ENCODE data around the gene FBXL14. TPM values are rescaled to one million over a fixed set of nuclear protein-coding genes. Genes with fewer than 3 reads are reported as not detected.

The FBXL14 gene
- total RNA-seq, 4 donors from 2014 or later: 10.9 to 16.4 (median 13.1) TPM

DNA sequence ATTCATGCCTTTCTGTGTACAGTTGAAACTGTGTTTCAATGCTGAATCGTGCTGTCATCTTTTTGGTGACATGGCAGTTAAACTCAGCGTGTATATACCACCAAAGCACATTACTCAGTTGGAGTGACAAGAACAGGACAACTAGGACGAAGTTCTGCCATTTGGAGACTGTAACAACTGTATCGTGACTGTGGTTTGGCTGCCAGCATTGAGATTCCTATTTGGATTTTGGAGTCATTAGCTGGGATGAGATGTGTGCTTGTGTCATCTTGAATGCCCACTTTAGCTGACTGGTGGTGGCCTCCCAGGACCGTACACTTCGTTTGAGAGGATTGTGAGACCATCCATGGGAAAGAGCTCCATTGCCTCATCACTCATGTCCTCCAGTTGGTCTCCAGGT is 42.9 kb downstream of the FBXL14 start:
- Histone ChIP-seq H3K27me3 (no peaks in the 10 kb centered on the region), H3K4me3 (no peak overlapping the region), H3K27ac (no peak overlapping the region), H3K4me1 (no peaks in the 10 kb centered on the region), H3K36me3 (no peaks in the 10 kb centered on the region), H3K9me3 (no peaks in the 10 kb centered on the region)
- WGBS, 2 donors (ENCODE audit: low coverage in 1 of 2): 86 to 90% methylated on average over 2 to 4 of the region's 6 CpGs
- no peak for ATAC-seq
- no peak for TF ChIP-seq POLR2AphosphoS5 (IDR thresholded peaks at IDR 0.05)
- no peak for TF ChIP-seq EP300 (IDR thresholded peaks at IDR 0.05)
- no peak for TF ChIP-seq POLR2A (IDR thresholded peaks at IDR 0.05)
- TF ChIP-seq, protein P1, sequence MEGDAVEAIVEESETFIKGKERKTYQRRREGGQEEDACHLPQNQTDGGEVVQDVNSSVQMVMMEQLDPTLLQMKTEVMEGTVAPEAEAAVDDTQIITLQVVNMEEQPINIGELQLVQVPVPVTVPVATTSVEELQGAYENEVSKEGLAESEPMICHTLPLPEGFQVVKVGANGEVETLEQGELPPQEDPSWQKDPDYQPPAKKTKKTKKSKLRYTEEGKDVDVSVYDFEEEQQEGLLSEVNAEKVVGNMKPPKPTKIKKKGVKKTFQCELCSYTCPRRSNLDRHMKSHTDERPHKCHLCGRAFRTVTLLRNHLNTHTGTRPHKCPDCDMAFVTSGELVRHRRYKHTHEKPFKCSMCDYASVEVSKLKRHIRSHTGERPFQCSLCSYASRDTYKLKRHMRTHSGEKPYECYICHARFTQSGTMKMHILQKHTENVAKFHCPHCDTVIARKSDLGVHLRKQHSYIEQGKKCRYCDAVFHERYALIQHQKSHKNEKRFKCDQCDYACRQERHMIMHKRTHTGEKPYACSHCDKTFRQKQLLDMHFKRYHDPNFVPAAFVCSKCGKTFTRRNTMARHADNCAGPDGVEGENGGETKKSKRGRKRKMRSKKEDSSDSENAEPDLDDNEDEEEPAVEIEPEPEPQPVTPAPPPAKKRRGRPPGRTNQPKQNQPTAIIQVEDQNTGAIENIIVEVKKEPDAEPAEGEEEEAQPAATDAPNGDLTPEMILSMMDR (IDR thresholded peaks at IDR 0.05): no peak

DNA sequence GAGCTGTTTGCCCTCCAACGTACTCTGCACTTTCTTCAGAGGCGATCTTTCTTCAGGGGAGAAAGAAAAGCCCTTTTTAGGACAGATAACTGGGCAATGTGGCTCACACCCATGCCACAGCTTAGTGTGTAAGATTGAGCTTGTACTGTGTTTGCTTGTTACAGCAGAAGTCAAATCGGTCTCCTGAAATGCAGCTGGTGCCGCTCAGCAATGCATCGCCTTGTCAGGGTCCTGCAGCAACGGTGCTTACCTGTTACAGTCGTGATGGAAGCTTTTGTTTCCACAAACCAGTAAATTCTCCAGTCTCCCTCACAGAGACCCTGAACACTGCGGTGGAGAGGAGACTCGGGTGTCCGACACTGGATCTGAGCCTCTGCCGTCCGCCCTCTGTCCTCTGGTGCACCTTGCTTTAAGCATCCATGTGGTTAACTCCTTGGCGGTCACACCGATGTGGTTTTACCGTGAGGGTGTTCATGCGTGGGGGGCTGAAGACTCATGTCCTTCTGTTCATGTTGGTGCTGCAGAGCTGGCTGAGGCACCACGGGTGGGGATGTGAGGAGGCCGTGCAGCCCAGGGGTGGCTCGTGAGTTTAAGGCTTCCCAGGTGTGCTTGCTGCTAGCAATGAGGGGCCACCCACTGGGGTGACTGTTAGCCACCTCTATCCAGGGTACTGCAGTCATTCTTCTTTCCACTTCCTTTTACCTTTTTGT is 47.3 kb downstream of the FBXL14 start:
- WGBS, 2 donors (ENCODE audit: low coverage in 1 of 2): 57 to 84% methylated on average over 3 to 16 of the region's 19 CpGs
- Histone ChIP-seq H3K4me1 (no peaks in the 10 kb centered on the region), H3K36me3 (no peaks in the 10 kb centered on the region), H3K4me3 (no peak overlapping the region), H3K27me3 (no peaks in the 10 kb centered on the region), H3K9me3 (no peaks in the 10 kb centered on the region), H3K27ac (no peak overlapping the region)
- ATAC-seq: no peak
- no peak for TF ChIP-seq POLR2A (IDR thresholded peaks at IDR 0.05)
- TF ChIP-seq POLR2AphosphoS5 (IDR thresholded peaks at IDR 0.05): no peak
- no peak for TF ChIP-seq EP300 (IDR thresholded peaks at IDR 0.05)

DNA sequence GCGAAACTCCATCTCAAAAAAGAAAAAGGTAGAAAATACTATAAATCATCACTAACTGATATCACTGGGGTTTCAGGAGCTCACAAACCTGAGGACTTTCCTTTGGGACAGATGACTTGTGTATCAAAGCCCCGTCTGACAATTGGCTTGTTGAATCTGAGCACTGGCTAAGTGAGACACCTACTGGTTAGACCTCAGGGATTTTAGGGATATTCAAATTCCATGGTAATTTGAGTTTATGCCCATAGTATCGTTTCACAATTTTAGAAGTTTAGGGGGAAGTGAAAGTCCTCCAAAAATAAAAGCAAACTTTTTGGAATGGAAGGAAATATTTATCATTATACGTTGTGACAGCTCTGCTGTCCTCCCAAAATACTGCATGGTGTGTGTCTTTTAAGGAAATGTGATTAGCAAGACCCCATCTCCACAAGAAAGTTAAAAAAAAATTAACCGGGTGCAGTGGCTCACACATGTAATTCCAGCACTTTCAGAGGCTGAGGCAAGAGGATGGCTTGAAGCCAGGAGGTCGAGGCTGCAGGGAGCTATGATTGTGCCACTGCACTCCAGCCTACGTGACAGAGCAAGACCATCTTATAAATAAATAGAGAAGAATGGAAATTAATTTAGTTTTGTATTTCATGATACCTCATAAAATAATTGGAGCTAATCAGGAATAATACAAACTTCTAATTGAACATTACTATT is 49.2 kb downstream of the FBXL14 start:
- Histone ChIP-seq H3K4me1 (no peaks in the 10 kb centered on the region), H3K9me3 (no peaks in the 10 kb centered on the region), H3K27ac (no peak overlapping the region), H3K36me3 (no peaks in the 10 kb centered on the region), H3K27me3 (no peaks in the 10 kb centered on the region), H3K4me3 (no peak overlapping the region)
- 50 to 53% methylated on average over 6 to 7 of the region's 7 CpGs for WGBS, 2 donors (ENCODE audit: low coverage in 1 of 2)
- no peak for TF ChIP-seq EP300 (IDR thresholded peaks at IDR 0.05)
- no peak for TF ChIP-seq POLR2AphosphoS5 (IDR thresholded peaks at IDR 0.05)
- no peak for TF ChIP-seq POLR2A (IDR thresholded peaks at IDR 0.05)
- TF ChIP-seq, protein P1 (IDR thresholded peaks at IDR 0.05): peak in 2 of 4 experiments; percentile 26 to 41
- ATAC-seq: peak; percentile 50

DNA sequence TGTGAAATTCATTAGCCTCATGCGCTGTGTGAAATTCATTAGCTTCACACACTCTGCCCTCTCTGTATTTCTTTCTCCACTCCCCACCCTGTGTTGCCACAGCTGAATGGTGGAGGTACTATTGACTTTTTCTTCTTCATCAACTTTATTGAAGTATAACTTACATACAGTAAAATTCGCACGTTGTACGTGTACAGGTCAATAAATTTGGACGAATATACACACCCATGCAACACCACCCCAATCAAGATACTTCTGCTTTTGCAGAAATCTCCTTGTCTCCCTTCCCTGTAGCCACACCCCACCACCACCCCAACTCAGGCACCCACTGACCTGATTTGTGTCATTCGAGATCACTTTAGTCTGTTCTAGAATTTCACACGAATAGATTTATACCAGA is 51.8 kb downstream of the FBXL14 start:
- no peaks in the 10 kb centered on the region for H3K4me1 ChIP-seq
- no peaks in the 10 kb centered on the region for H3K9me3 ChIP-seq
- no peak overlapping the region for H3K4me3 ChIP-seq
- no peaks in the 10 kb centered on the region for H3K36me3 ChIP-seq
- H3K27ac ChIP-seq: no peak overlapping the region
- WGBS, 2 donors (ENCODE audit: low coverage in 1 of 2): 94% methylated on average over 7 of the region's 7 CpGs
- H3K27me3 ChIP-seq: peaks cover 7% of the 10 kb centered on the region
- TF ChIP-seq EP300 (IDR thresholded peaks at IDR 0.05) (no peak), POLR2AphosphoS5 (IDR thresholded peaks at IDR 0.05) (no peak), POLR2A (IDR thresholded peaks at IDR 0.05) (no peak)
- TF ChIP-seq, protein P1 (IDR thresholded peaks at IDR 0.05): no peak
- no peak for ATAC-seq

DNA sequence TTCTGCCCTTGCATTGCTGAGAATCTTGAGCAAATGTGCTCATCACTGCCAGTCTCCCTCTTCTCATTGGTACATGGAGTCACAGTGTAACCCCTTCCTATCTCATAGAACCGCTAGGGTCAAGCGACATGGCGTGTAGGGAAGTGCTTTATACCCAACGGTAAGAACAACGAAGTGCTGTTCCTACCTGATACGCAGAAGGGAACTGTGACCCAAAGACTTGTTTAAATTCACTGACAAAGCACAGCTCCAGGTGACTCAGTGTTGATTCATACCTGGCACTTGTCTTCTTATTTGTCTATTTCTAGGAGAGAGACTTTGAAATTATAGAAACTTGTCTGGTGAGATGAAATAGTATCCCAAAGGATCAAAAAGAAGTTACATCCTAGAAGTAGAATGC is 53.7 kb downstream of the FBXL14 start:
- Histone ChIP-seq H3K36me3 (no peaks in the 10 kb centered on the region), H3K27me3 (peaks cover 19% of the 10 kb centered on the region), H3K4me1 (no peaks in the 10 kb centered on the region), H3K27ac (no peak overlapping the region), H3K4me3 (no peak overlapping the region), H3K9me3 (no peaks in the 10 kb centered on the region)
- TF ChIP-seq POLR2A (IDR thresholded peaks at IDR 0.05): no peak
- no peak for ATAC-seq
- 90% methylated on average over 2 of the region's 6 CpGs; no CpG with 5 or more reads in 1 of the 2 donors for WGBS, 2 donors (ENCODE audit: low coverage in 1 of 2)

DNA sequence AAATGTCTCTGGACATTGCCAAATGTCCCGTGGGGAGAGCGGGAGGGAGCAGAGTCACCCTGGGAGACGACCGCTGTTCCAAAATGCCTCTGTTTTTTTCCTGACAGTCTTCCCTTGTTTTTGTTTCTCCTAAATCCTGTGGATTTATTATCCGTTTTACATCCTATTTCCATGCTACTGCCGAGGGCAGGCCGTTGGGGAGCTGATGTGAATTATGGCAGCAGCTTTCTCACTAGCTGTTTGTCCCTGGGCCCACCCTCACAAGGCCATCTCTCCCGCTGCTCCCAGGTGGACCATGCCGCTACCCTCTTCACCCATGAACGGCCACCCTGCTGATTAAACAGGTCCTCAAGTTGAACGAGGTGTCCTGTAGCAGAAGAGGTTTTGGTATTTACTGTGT is 55.2 kb downstream of the FBXL14 start:
- 62 to 74% methylated on average over 4 to 9 of the region's 11 CpGs for WGBS, 2 donors (ENCODE audit: low coverage in 1 of 2)
- no peak for ATAC-seq
- TF ChIP-seq POLR2AphosphoS5 (IDR thresholded peaks at IDR 0.05) (no peak), POLR2A (IDR thresholded peaks at IDR 0.05) (no peak)
- TF ChIP-seq, protein P1 (IDR thresholded peaks at IDR 0.05): no peak

More for the DNA sequence above, 55.2 kb downstream of the FBXL14 start:
- no peaks in the 10 kb centered on the region for H3K4me1 ChIP-seq
- H3K27ac ChIP-seq: no peak overlapping the region
- no peaks in the 10 kb centered on the region for H3K36me3 ChIP-seq
- H3K9me3 ChIP-seq: no peaks in the 10 kb centered on the region
- peaks cover 19% of the 10 kb centered on the region for H3K27me3 ChIP-seq
- H3K4me3 ChIP-seq: no peak overlapping the region

All from gastroesophageal sphincter (tissue), 4 donors.